IPS-NIHi7 (cell line): Measurements from ENCODE around the gene GORASP2.
"Not testable (repeated sequence)": the region's sequence is repeated elsewhere in the genome, so short reads cannot be mapped to it uniquely, and the experiment has no call there.

Experiments
- DNase-seq: peaks from one replicate; pipeline ENCODE4 v3.0.0; 2012; ENCODE audit warnings: mixed read lengths; ENCODE audit errors: extremely low spot score

The GORASP2 gene

DNA sequence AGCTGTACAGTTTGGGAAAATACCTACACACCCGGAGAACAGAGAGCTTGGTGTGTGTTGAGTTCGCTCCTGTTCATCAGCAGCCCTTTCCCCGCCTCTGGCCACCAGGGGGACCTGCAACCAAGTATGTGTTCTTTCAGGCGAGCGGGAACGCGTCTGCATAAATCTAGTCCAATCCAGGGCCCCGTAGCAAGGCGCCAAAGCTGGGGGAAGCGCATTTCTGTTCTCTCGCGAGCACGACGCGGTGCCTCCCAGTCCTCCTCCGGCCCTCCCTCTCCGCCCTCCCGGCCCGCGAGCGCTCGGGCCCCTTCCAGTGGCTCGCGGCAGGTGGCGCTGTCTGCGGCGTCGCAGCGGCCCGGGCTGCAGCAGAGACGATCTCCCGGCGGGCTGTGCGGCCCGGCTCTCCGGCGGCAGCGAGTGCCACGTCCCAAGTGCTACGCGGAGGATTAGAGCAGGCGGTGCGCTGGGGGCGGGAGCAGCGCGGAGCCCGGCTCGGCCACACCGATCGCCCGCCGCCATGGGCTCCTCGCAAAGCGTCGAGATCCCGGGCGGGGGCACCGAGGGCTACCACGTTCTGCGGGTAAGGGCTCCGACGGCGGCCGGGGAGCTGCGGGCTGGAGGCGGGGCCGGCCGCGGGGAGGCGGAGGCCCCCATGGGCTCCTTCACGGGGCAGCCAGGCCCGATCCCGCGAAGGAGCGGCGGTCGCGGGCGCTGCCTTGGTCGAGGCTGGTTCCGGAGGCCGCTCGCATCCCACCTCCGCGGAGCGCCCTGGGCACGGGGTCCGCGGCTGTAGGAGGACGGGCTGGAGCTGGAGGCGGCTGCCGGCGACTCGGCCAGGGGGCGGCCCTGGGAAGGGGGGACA, at the start of gene GORASP2:
GORASP2 (plus strand) TSS at position 430 of the 862 bp plus-strand sequence; CDS start at position 518, 88 bp downstream.
- peak; percentile 100 for DNase-seq

DNA sequence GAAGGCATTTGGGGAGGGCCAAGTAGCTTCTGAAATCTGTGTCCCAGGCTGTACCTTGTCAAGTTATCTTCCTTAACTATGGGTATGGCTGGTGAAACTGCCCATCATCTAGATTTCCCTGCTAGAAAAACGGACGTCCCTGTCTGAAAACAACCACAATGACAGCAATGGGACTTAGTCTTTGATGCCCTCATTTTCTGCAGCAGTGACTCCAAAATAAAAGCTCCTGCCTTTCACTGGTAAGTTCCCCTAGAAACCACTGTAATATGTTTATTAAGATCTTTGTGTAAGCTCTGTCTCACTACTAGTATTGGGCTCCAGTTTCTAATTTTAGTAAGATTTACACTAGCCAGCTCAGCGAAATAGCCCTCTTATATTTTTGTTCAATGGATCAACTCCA, 47.2 kb upstream of the GORASP2 start:
- DNase-seq, result no peak

- DNase-seq, result no peak
Observed at GRCh38 chr2:170882758-170883157, 46.3 kb upstream of the GORASP2 start.

DNA sequence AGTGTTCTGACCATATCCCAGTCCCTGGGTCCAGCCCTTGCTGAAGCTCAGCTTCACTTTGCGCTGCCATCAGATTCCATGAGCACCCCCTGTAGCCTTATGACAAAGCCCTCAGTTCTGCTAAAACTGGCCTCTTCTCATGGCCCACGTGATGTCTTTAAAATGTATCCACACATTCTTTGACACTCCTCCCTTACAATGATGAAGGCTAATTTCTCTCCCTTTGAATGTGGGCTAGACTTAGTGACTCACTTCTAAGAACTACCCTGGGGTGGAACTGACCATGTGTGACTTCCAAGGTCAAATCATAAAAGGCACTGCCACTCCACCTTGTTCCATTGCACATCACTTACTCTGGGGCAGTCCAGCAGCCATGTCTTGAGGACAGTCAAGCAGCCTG, 45.4 kb upstream of the GORASP2 start:
- no peak for DNase-seq

GRCh38 chr2:170885130-170885791, 43.8 kb upstream of the GORASP2 start:
- no peak for DNase-seq

GRCh38 chr2:170886386-170886785, 42.7 kb upstream of the GORASP2 start:
- DNase-seq, result no peak

DNA sequence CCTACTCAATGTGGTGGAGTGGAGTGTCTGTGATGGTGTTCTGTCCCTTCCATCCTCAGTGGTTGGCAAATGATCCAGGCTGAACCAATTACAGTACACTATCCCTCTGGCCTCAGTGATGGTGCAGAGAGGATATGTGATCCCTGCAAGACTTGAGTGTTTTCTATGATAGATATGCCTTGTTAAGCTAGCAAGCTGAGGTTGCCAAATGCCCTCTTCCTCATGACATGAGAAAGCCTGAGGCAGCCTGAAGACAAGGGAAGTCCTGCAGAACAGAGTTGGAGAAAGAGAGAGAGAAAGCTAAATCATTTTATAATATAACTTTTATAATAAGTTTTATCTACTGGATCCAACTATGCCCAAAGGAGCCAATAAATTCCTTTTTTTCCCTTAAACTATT, 41.6 kb upstream of the GORASP2 start:
- no peak for DNase-seq

DNA sequence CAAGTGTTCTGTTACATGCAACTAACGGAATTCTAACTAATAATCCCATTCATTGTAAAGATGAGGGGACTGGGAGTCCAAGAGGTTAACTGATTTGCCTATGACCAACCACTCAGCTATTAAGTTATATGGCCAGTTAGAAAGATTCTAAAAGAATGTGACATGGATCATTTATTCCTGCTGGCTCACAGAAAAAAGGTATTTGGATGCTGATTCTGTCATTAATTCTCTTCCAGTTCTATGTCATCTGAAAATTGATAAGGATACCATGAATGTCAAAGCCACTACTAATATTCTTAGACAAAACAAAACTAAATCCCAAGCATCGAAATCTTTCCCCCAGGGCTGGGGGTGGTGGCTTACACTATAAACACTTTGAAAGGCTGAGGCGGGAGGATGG, 41.2 kb upstream of the GORASP2 start:
- DNase-seq, result no peak

GRCh38 chr2:170891893-170892292, 37.2 kb upstream of the GORASP2 start:
- DNase-seq, result no peak

- no peak for DNase-seq
Observed at GRCh38 chr2:170892391-170892951, 36.6 kb upstream of the GORASP2 start.

- no peak for DNase-seq
Observed at GRCh38 chr2:170895023-170895757, 33.9 kb upstream of the GORASP2 start.

GRCh38 chr2:170896622-170897021, 32.4 kb upstream of the GORASP2 start:
- DNase-seq, result no peak

- no peak for DNase-seq
Observed at GRCh38 chr2:170897108-170897507, 31.9 kb upstream of the GORASP2 start.

GRCh38 chr2:170905864-170906263, 23.2 kb upstream of the GORASP2 start:
- peak; percentile 50 for DNase-seq

GRCh38 chr2:170911314-170911889, 17.7 kb upstream of the GORASP2 start:
- DNase-seq, result no peak

- not testable (repeated sequence) for DNase-seq
Observed at GRCh38 chr2:170914994-170915666, 13.9 kb upstream of the GORASP2 start.

DNA sequence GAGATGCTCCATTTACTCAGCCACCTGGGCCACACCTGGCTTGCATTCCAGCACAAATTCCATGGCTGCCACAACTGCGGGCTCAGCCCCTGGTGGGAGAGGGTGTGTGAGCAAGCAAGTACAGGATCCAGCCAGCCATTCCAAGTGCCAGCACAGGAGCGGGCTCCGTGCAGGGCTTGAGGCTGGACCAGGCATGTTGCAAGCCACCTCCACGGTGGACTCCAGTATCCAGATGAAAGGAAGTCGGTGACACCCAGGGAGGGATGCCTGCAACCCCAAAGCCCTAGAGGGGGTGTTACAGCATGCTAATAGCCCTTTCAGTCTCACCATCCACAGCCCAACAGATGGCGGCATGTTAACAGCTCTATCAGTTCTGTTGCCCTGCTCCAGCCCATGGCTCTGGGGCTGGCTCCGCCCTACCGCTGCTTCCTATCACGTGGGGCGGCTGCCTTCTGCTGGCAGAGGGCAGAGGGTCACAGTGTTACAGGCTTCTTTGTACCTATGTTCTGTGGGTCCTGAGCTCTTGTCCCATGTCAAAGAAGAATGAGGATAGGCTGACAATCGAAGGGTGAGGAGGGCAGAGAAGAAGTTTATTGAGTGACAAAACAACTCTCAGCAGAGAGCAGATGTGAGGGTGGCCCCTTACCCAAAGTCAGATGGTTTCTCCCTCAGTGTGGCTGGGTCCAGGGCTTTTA, 11.7 kb upstream of the GORASP2 start:
- DNase-seq, result no peak

DNA sequence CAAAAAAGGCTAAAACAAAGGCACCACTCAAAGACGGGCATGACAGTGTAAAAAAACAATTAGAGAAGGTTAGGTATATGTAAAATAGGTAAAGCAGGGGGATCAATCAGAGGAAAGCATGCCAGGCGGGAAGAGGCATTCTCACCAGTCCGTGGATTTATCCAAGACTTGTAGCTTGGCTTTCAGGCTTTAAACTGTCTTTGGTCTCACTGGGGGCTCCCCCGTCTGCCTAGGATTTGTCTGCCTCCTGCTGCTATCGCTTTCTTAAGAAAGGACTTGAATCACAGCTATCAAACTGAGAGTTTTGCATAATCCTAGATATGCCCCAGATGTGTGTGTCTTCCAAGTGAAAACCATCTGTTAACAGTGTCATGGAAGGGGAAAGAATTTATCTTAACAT, 11.1 kb upstream of the GORASP2 start:
- DNase-seq, result no peak

DNA sequence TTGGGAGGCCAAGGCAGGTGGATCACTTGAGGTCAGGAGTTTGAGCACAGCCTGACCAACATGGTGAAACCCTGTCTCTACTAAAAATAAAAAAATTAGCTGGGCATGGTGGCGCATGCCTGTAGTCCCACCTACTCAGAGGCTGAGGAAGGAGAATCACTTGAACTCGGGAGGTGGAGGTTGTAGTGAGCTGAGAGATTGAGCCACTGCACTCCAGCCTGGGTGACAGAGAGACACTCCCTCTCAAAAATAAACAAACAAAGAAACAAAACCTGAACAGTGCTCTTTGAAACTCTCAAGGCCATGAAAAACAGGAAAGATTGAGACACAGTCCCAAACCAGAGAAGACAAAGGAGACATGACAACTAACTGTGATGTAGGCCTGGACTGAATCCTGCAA, 7.2 kb upstream of the GORASP2 start:
- DNase-seq, result not testable (repeated sequence)

GRCh38 chr2:170922634-170923494, 6.2 kb upstream of the GORASP2 start:
- DNase-seq, result no peak
